Testis (tissue), 3 donors: Measurements from ENCODE around the gene BCL2L11. TPM values are rescaled to one million over a fixed set of nuclear protein-coding genes. Genes with fewer than 3 reads are reported as not detected.
A peak's percentile ranks its signal among the peaks of the same experiment; 100 is the strongest.

ENCODE experiments used
- DNase-seq: peaks from one replicate; pipeline ENCODE4 v3.0.0-alpha.2; 2019
- H3K27ac ChIP-seq, 2 donors: fragments of 200-600 bp; sonication (generic); one replicate each; pipeline ENCODE4 v1.5.1; 2019
- H3K27me3 ChIP-seq: fragments of 200-600 bp; sonication (generic); one replicate; pipeline ENCODE4 v1.5.1; 2019
- H3K36me3 ChIP-seq: fragments of 200-600 bp; sonication (generic); one replicate; pipeline ENCODE4 v1.5.1; 2017; ENCODE audit warnings: low read depth; ENCODE audit errors: missing control alignments
- H3K4me1 ChIP-seq: fragments of 200-600 bp; sonication (generic); one replicate; pipeline ENCODE4 v1.5.1; 2019
- H3K4me3 ChIP-seq, 2 donors: fragments of 200-600 bp; sonication (generic); one replicate each; pipeline ENCODE4 v1.5.1; 2017 to 2019
- H3K9me3 ChIP-seq: fragments of 200-600 bp; sonication (generic); one replicate; pipeline ENCODE4 v1.5.1; 2017
- POLR2A ChIP-seq: fragments of 450-650 bp; IDR thresholded peaks from one replicate; pipeline ENCODE4 v1.6.1; 2017; ENCODE audit warnings: antibody characterized with exemption, mild to moderate bottlenecking, moderate library complexity
- WGBS, 2 donors: methylation state at CpG; one replicate each; pipeline ENCODE4 v1.1.5; 2018; 5-methylcytosine and 5-hydroxymethylcytosine counted together
- intact Hi-C: fragments of 100-400 bp; cut with DNase I; formaldehyde crosslinking; loops from one replicate; pipeline ENCODE4 v1.15.1; 2023; ENCODE audit warnings: low total_unique reads
- polyA plus RNA-seq: library from polyadenylated mRNA; stranded (reverse); fragments of 350-450 nt; fragmentation: Illumina TruSeq; extraction: RNeasy Lipid Tissue Mini Kit (QIAGEN cat#74804); gene quantifications from one replicate; pipeline ENCODE4 v1.2.3, GENCODE V29; 2014; ENCODE audit warnings: low read depth, low replicate concordance; ENCODE audit not compliant: insufficient read depth
- total RNA-seq, 2 donors: library from RNA; depleted of rRNA; stranded (reverse); fragments of >200 nt; gene quantifications; one replicate each; pipeline ENCODE4 v1.2.3, GENCODE V29; 2016
- TF ChIP-seq, protein P1 (sequence below), 3 experiments: fragments of 450-650 bp in 2 of 3; fragments of 200-600 bp in 1 of 3; sonication (generic) in 1 of 3; IDR thresholded peaks; one replicate each; pipeline ENCODE4 v1.5.1; 2016 to 2019; ENCODE audit warnings: antibody characterized with exemption in 3 of 3, mild to moderate bottlenecking in 2 of 3, moderate library complexity in 1 of 3

The BCL2L11 gene
- total and polyA plus RNA-seq, 3 donors from 2014 or later = 26.4 to 41.7 (median 29.3) TPM

- intact Hi-C loops = no loop called here
- no peaks in the 10 kb centered on the region for H3K9me3 ChIP-seq
- no peak for TF ChIP-seq POLR2A
- TF ChIP-seq, protein P1, sequence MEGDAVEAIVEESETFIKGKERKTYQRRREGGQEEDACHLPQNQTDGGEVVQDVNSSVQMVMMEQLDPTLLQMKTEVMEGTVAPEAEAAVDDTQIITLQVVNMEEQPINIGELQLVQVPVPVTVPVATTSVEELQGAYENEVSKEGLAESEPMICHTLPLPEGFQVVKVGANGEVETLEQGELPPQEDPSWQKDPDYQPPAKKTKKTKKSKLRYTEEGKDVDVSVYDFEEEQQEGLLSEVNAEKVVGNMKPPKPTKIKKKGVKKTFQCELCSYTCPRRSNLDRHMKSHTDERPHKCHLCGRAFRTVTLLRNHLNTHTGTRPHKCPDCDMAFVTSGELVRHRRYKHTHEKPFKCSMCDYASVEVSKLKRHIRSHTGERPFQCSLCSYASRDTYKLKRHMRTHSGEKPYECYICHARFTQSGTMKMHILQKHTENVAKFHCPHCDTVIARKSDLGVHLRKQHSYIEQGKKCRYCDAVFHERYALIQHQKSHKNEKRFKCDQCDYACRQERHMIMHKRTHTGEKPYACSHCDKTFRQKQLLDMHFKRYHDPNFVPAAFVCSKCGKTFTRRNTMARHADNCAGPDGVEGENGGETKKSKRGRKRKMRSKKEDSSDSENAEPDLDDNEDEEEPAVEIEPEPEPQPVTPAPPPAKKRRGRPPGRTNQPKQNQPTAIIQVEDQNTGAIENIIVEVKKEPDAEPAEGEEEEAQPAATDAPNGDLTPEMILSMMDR (IDR thresholded peaks at IDR 0.05) = no peak
- no peak overlapping the region for H3K4me3 ChIP-seq
- WGBS, 2 donors = 85 to 100% methylated on average over 3 to 4 of the region's 4 CpGs
- no peaks in the 10 kb centered on the region for H3K4me1 ChIP-seq
- H3K36me3 ChIP-seq = no peaks in the 10 kb centered on the region
- DNase-seq = no peak
- H3K27ac ChIP-seq = no peak overlapping the region
- no peaks in the 10 kb centered on the region for H3K27me3 ChIP-seq
These were observed 56.2 kb downstream of the BCL2L11 start for GRCh38 chr2:111176867-111177266.

DNA sequence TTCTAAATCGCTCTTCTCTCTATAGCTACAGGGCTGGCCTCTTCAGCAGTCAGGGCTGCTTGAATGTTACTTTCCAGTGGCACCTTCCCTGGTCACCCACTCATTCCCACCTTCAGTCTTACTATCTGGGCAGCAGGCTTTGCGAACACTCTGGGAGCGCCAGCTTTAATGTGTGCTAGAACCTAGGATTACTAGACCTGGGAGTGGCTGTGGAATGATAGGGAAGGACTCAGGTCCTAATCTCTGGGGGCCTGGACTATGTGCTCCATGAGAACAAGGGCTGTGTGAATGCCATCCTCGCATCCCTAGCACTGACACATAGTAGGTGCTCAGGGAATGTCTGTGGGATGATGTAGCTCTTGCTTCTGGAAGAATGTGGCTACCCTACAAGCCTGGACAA is 57.6 kb downstream of the BCL2L11 start:
- H3K27me3 ChIP-seq = no peaks in the 10 kb centered on the region
- TF ChIP-seq POLR2A = no peak
- TF ChIP-seq, protein P1 (IDR thresholded peaks at IDR 0.05) = no peak
- 92 to 99% methylated on average over 4 of the region's 4 CpGs for WGBS, 2 donors
- no peak for DNase-seq
- H3K9me3 ChIP-seq = no peaks in the 10 kb centered on the region
- H3K36me3 ChIP-seq = no peaks in the 10 kb centered on the region
- H3K27ac ChIP-seq = no peak overlapping the region
- H3K4me3 ChIP-seq = no peak overlapping the region
- H3K4me1 ChIP-seq = no peaks in the 10 kb centered on the region
- intact Hi-C loops = no loop called here

GRCh38 chr2:111178730-111179405 is 58.2 kb downstream of the BCL2L11 start:
- H3K4me3 ChIP-seq = no peak overlapping the region
- no peak overlapping the region for H3K27ac ChIP-seq
- no peaks in the 10 kb centered on the region for H3K9me3 ChIP-seq
- H3K27me3 ChIP-seq = no peaks in the 10 kb centered on the region
- H3K4me1 ChIP-seq = no peaks in the 10 kb centered on the region
- DNase-seq = no peak
- TF ChIP-seq POLR2A = no peak
- TF ChIP-seq, protein P1 (IDR thresholded peaks at IDR 0.05) = no peak
- WGBS, 2 donors = 89 to 93% methylated on average over 4 to 5 of the region's 5 CpGs
- no peaks in the 10 kb centered on the region for H3K36me3 ChIP-seq
- intact Hi-C loops = no loop called here

DNA sequence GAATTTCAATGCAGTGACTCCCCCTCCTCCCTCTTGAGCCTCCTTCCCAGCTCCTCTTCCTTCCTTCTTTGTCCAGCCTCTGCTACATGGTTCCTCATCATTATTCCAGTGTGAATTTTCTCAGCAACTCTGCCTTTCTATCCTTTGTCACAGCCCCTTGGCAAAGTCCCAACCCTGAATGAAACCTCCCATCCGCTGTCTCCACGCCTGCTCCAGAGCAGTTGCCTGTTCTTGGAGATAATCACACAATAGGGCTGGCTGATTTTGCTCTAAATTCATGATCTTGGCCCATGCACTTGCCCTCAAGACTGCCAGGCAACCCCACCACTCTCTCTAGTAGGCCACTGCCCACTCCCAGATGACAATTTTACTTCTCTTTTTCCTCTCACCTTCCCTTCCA is 61.4 kb downstream of the BCL2L11 start:
- H3K4me3 ChIP-seq = no peak overlapping the region
- H3K9me3 ChIP-seq = no peaks in the 10 kb centered on the region
- no peak overlapping the region for H3K27ac ChIP-seq
- H3K4me1 ChIP-seq = peaks cover 12% of the 10 kb centered on the region
- no peaks in the 10 kb centered on the region for H3K36me3 ChIP-seq
- intact Hi-C loops = no loop called here
- H3K27me3 ChIP-seq = no peaks in the 10 kb centered on the region
- 64 to 67% methylated on average over 2 of the region's 2 CpGs for WGBS, 2 donors
- peak; percentile 40 for DNase-seq
- TF ChIP-seq, protein P1 (IDR thresholded peaks at IDR 0.05) = no peak
- TF ChIP-seq POLR2A = no peak

DNA sequence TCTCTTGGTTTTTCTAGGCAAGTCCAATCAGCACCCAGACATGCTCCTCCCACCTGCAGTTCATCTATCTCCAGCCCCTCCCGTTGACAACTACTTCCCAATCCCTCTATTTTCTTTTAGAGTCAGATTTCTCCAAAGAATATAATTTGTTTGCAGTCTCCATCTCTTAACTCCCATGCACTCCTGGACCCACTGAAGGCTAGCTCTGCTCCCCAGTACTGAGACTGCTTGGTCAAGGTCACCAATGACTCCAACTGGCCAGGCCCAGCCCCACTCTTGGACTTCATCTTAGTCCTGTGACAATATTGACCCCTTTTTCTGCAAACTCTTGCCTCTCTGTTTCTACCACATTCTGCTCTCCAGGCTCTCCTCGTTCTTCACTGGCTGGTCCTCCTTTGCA is 62.0 kb downstream of the BCL2L11 start:
- intact Hi-C loops = no loop called here
- Histone ChIP-seq H3K36me3 (no peaks in the 10 kb centered on the region), H3K4me1 (peaks cover 12% of the 10 kb centered on the region), H3K27me3 (no peaks in the 10 kb centered on the region), H3K27ac (no peak overlapping the region), H3K4me3 (no peak overlapping the region), H3K9me3 (no peaks in the 10 kb centered on the region)
- DNase-seq = no peak
- 74 to 83% methylated on average over 2 of the region's 2 CpGs for WGBS, 2 donors
- no peak for TF ChIP-seq POLR2A
- TF ChIP-seq, protein P1 (IDR thresholded peaks at IDR 0.05) = no peak
